ENCODE measurements around the gene ROBO2.

Gene ROBO2

GRCh38 chr3:77354958-77355357, 315.1 kb downstream of the ROBO2 start:
- Histone ChIP-seq H3K4me2 (ENCODE audit: low read length) (no peak overlapping the region), H2AFZ (ENCODE audit: low read length) (no peak overlapping the region), H3K4me1 (ENCODE audit: insufficient read depth, low read length, severe bottlenecking) (no peaks in the 10 kb centered on the region), H3K9ac (ENCODE audit: low read length) (no peak overlapping the region), H4K20me1 (ENCODE audit: insufficient read depth, low read length) (no peaks in the 10 kb centered on the region), H3K36me3 (ENCODE audit: insufficient read depth, low read length) (no peaks in the 10 kb centered on the region), H3K27ac (ENCODE audit: low read depth, low read length, poor library complexity, severe bottlenecking) (no peak overlapping the region), H3F3A (ENCODE audit: insufficient read depth, low read length) (no peaks in the 10 kb centered on the region), H3K27me3 (ENCODE audit: insufficient read depth, low read length) (no peaks in the 10 kb centered on the region), H3K9me2 (ENCODE audit: low read depth, low read length) (no peaks in the 10 kb centered on the region), H3K79me2 (ENCODE audit: insufficient read depth, low read length) (no peaks in the 10 kb centered on the region), H3K4me3 (ENCODE audit: low read depth, low read length, poor library complexity, severe bottlenecking) (no peak overlapping the region), H3K9me3 (ENCODE audit: low read length) (no peaks in the 10 kb centered on the region)
- TF ChIP-seq EZH2 (IDR thresholded peaks at IDR 0.05; ENCODE audit: borderline replicate concordance, low read length), result no peak
- TF ChIP-seq CTCF (IDR thresholded peaks at IDR 0.05; ENCODE audit: low read length), result no peak

- Histone ChIP-seq H3K36me3 (ENCODE audit: insufficient read depth, low read length) (no peaks in the 10 kb centered on the region), H3K9ac (ENCODE audit: low read length) (no peak overlapping the region), H3K4me2 (ENCODE audit: low read length) (no peak overlapping the region), H3K27me3 (ENCODE audit: insufficient read depth, low read length) (no peaks in the 10 kb centered on the region), H3K4me1 (ENCODE audit: insufficient read depth, low read length, severe bottlenecking) (no peaks in the 10 kb centered on the region), H4K20me1 (ENCODE audit: insufficient read depth, low read length) (no peaks in the 10 kb centered on the region), H2AFZ (ENCODE audit: low read length) (no peak overlapping the region), H3F3A (ENCODE audit: insufficient read depth, low read length) (no peaks in the 10 kb centered on the region), H3K27ac (ENCODE audit: low read depth, low read length, poor library complexity, severe bottlenecking) (no peak overlapping the region), H3K9me2 (ENCODE audit: low read depth, low read length) (no peaks in the 10 kb centered on the region), H3K9me3 (ENCODE audit: low read length) (no peaks in the 10 kb centered on the region), H3K4me3 (ENCODE audit: low read depth, low read length, poor library complexity, severe bottlenecking) (no peak overlapping the region), H3K79me2 (ENCODE audit: insufficient read depth, low read length) (no peaks in the 10 kb centered on the region)
- TF ChIP-seq CTCF (IDR thresholded peaks at IDR 0.05; ENCODE audit: low read length) (no peak), EZH2 (IDR thresholded peaks at IDR 0.05; ENCODE audit: borderline replicate concordance, low read length) (no peak)
Measured at GRCh38 chr3:77362936-77363335, 323.0 kb downstream of the ROBO2 start.

- no peaks in the 10 kb centered on the region for H3K27me3 ChIP-seq (ENCODE audit: insufficient read depth, low read length)
- H3K9ac ChIP-seq (ENCODE audit: low read length), result no peak overlapping the region
- no peaks in the 10 kb centered on the region for H4K20me1 ChIP-seq (ENCODE audit: insufficient read depth, low read length)
- no peak overlapping the region for H3K27ac ChIP-seq (ENCODE audit: low read depth, low read length, poor library complexity, severe bottlenecking)
- no peaks in the 10 kb centered on the region for H3K79me2 ChIP-seq (ENCODE audit: insufficient read depth, low read length)
- no peaks in the 10 kb centered on the region for H3K4me1 ChIP-seq (ENCODE audit: insufficient read depth, low read length, severe bottlenecking)
- no peak overlapping the region for H3K4me3 ChIP-seq (ENCODE audit: low read depth, low read length, poor library complexity, severe bottlenecking)
- no peaks in the 10 kb centered on the region for H3K9me2 ChIP-seq (ENCODE audit: low read depth, low read length)
- no peaks in the 10 kb centered on the region for H3F3A ChIP-seq (ENCODE audit: insufficient read depth, low read length)
- H3K9me3 ChIP-seq (ENCODE audit: low read length), result no peaks in the 10 kb centered on the region
- no peaks in the 10 kb centered on the region for H3K36me3 ChIP-seq (ENCODE audit: insufficient read depth, low read length)
- TF ChIP-seq CTCF (IDR thresholded peaks at IDR 0.05; ENCODE audit: low read length) (no peak), EZH2 (IDR thresholded peaks at IDR 0.05; ENCODE audit: borderline replicate concordance, low read length) (no peak)
- H2AFZ ChIP-seq (ENCODE audit: low read length), result no peak overlapping the region
- H3K4me2 ChIP-seq (ENCODE audit: low read length), result no peak overlapping the region
Measured at GRCh38 chr3:77365152-77365551, 325.3 kb downstream of the ROBO2 start.
